GM12878 (cell line): Measurements from ENCODE around the gene CDH16. TPM values are rescaled to one million over a fixed set of nuclear protein-coding genes. Genes with fewer than 3 reads are reported as not detected.
A peak's percentile ranks its signal among the peaks of the same experiment; 100 is the strongest.

Experiments
- ATAC-seq: fragments of 200-7000 bp; cut with Tn5 transposase; 3 replicates; pipeline ENCODE4 v1.9.1; 2020; ENCODE audit warnings: mild to moderate bottlenecking, moderate library complexity
- BruUV-seq: library from RNA; stranded (reverse); fragments of 400-500 nt; replicated peaks from 2 replicates; lab custom pipeline; 2021; lab: Mats Ljungman, UMichigan
- CTCF ChIA-PET: fragments of 300-600 bp; sonication (Branson Sonifier 250); formaldehyde crosslinking; extraction: SDS; loops from one replicate; lab custom pipeline; 2021; ENCODE audit warnings: inconsistent platforms; lab: Yijun Ruan, JAX
- POLR2A ChIA-PET: fragments of 350-600 bp; formaldehyde crosslinking; extraction: SDS; loops from one replicate; lab custom pipeline; 2021; ENCODE audit warnings: inconsistent platforms; lab: Charles Lee
- RAD21 ChIA-PET: fragments of 300-600 bp; sonication (Branson Sonifier 250); formaldehyde crosslinking; loops from one replicate; lab custom pipeline; 2023; ENCODE audit warnings: antibody characterized with exemption; ENCODE audit not compliant: unreplicated experiment; lab: Charles Lee
- SMC1A ChIA-PET: fragments of 300-600 bp; sonication (Branson Sonifier 250); formaldehyde crosslinking; loops from one replicate; lab custom pipeline; 2023; ENCODE audit not compliant: unreplicated experiment, uncharacterized antibody; lab: Charles Lee
- DNase-seq: peaks from one replicate; pipeline ENCODE4 v3.0.0-alpha.2; 2011; ENCODE audit warnings: low read depth, low spot score
- FAIRE-seq: peaks from 3 replicates; lab custom pipeline; 2011; peaks lifted over from hg19 to GRCh38; lab: Jason Lieb, UNC
- H2AFZ ChIP-seq: 2 replicates; pipeline ENCODE4 v1.6.0; 2011; ENCODE audit warnings: low read depth, low read length, control low read depth; ENCODE audit not compliant: control insufficient read depth
- H3K27ac ChIP-seq: 2 replicates; pipeline ENCODE4 v1.5.1; 2011; ENCODE audit warnings: control low read depth; ENCODE audit not compliant: control insufficient read depth, insufficient read depth
- H3K27me3 ChIP-seq, 2 experiments: replicated peaks in 1 of 2; 2 replicates each; pipeline versions ENCODE4 v1.6.0 to v1.6.1; 2011; ENCODE audit warnings: low read length in 1 of 2; ENCODE audit not compliant: control insufficient read depth in 2 of 2, insufficient read depth in 2 of 2
- H3K36me3 ChIP-seq, 2 experiments: 2 replicates each; pipeline ENCODE4 v1.5.1; 2011; ENCODE audit warnings: low read length in 1 of 2; ENCODE audit not compliant: control insufficient read depth in 2 of 2, insufficient read depth in 2 of 2
- H3K4me1 ChIP-seq: 2 replicates; pipeline ENCODE4 v1.6.1; 2011; ENCODE audit warnings: mild to moderate bottlenecking, low read length, moderate library complexity, mixed read lengths; ENCODE audit not compliant: control insufficient read depth, insufficient read depth
- H3K4me2 ChIP-seq: 2 replicates; pipeline ENCODE4 v1.6.0; 2011; ENCODE audit warnings: control low read depth; ENCODE audit not compliant: control insufficient read depth, insufficient read depth
- H3K4me3 ChIP-seq: fragments of 200-600 bp; sonication (generic); 2 replicates; pipeline ENCODE4 v1.5.1; 2016
- H3K79me2 ChIP-seq: 2 replicates; pipeline ENCODE4 v1.6.0; 2011; ENCODE audit warnings: low read length; ENCODE audit not compliant: control insufficient read depth, insufficient read depth
- H3K9ac ChIP-seq: 2 replicates; pipeline ENCODE4 v1.8.0; 2011; ENCODE audit warnings: low read length, control low read depth, mixed read lengths; ENCODE audit not compliant: control insufficient read depth, insufficient read depth
- H3K9me3 ChIP-seq: replicated peaks from 3 replicates; pipeline ENCODE4 v1.5.1; 2011; ENCODE audit warnings: mild to moderate bottlenecking, low read length; ENCODE audit not compliant: control insufficient read depth, insufficient read depth
- H4K20me1 ChIP-seq: 2 replicates; pipeline ENCODE4 v1.6.0; 2011; ENCODE audit not compliant: control insufficient read depth, insufficient read depth
- BHLHE40 ChIP-seq, 2 experiments: fragments of 450-650 bp in 1 of 2; IDR thresholded peaks; 2 replicates each; pipeline ENCODE4 v1.6.1; 2011 to 2017; ENCODE audit warnings: low read depth in 2 of 2, borderline replicate concordance in 1 of 2, improper control_type of control experiment in 1 of 2, low read length in 1 of 2, mild to moderate bottlenecking in 1 of 2
- CREB1 ChIP-seq: IDR thresholded peaks from 2 replicates; pipeline ENCODE4 v1.6.1; 2012; ENCODE audit warnings: low read depth, mild to moderate bottlenecking, inconsistent platforms
- EGR1 ChIP-seq, 2 experiments: IDR thresholded peaks; 1 replicate in 1 of 2; 2 replicates in 1 of 2; pipeline ENCODE4 v1.6.1; 2011 to 2012; ENCODE audit warnings: low read depth in 2 of 2, low read length in 2 of 2, borderline replicate concordance in 1 of 2, mild to moderate bottlenecking in 1 of 2, moderate library complexity in 1 of 2
- MAX ChIP-seq: IDR thresholded peaks from 2 replicates; pipeline ENCODE4 v1.6.1; 2012; ENCODE audit warnings: low read depth, low read length, improper control_type of control experiment
- NR2C2 ChIP-seq: IDR thresholded peaks from 2 replicates; pipeline ENCODE4 v1.6.1; 2011; ENCODE audit warnings: borderline replicate concordance, low read depth; ENCODE audit not compliant: control insufficient read depth, insufficient read length
- RAD51 ChIP-seq: fragments of 450-650 bp; IDR thresholded peaks from 2 replicates; pipeline ENCODE4 v1.6.1; 2016; ENCODE audit warnings: moderate library complexity, mild to moderate bottlenecking, inconsistent platforms
- SIN3A ChIP-seq: IDR thresholded peaks from 2 replicates; pipeline ENCODE4 v1.6.1; 2012; ENCODE audit warnings: low read depth, low read length, improper control_type of control experiment
- WGBS: methylation state at CpG from one replicate; pipeline ENCODE4 v1.1.6; 2016; ENCODE audit warnings: low lambda C conversion rate; ENCODE audit not compliant: insufficient replicate concordance, insufficient coverage; ENCODE audit errors: missing lambda C conversion rate; 5-methylcytosine and 5-hydroxymethylcytosine counted together
- in situ Hi-C: fragments of 300-500 bp; cut with MboI; formaldehyde crosslinking; loops from 9 replicates; pipeline ENCODE4 v1.14.3; 2018; ENCODE audit warnings: mixed read lengths
- intact Hi-C: fragments of 100-400 bp; cut with micrococcal nuclease; formaldehyde crosslinking; loops from one replicate; pipeline ENCODE4 v1.14.2; 2022; ENCODE audit not compliant: unreplicated experiment
- polyA plus RNA-seq, 11 experiments: library from polyadenylated mRNA; depleted of rRNA in 4 of 11; unstranded in 6 of 11; stranded (reverse) in 5 of 11; fragments of >200 nt; fragmentation: Nextera tagmentation in 4 of 11; fragmentation: Illumina TruSeq in 1 of 11; extraction: Ambion mirVana in 4 of 11; extraction: Trizol in 1 of 11; gene quantifications; 1 replicate in 1 of 11; 2 replicates in 10 of 11; pipeline versions ENCODE4 v1.2.1 to v1.2.3, GENCODE V29; 2011 to 2016; ENCODE audit warnings: inconsistent platforms in 2 of 11, missing spikeins in 2 of 11, low read depth in 1 of 11
- total RNA-seq, 4 experiments: library from RNA; depleted of rRNA in 3 of 4; stranded (reverse); fragments of >200 nt in 3 of 4; fragmentation: Illumina TruSeq in 1 of 4; extraction: Trizol in 1 of 4; gene quantifications; 2 replicates each; pipeline versions ENCODE4 v1.2.1 to v1.2.3, GENCODE V29; 2013 to 2021
- TF ChIP-seq, protein P1 (sequence below): fragments of 450-650 bp; formaldehyde crosslinking; IDR thresholded peaks from 2 replicates; pipeline ENCODE4 v1.5.0; 2022; ENCODE audit warnings: mild to moderate bottlenecking, missing genetic modification characterization

The CDH16 gene
- total and polyA plus RNA-seq, 10 of the 15 experiments (the other 5 are each of a cell fraction or from before 2014, with no cell fraction given) = 0.05 TPM; not detected in 9

DNA sequence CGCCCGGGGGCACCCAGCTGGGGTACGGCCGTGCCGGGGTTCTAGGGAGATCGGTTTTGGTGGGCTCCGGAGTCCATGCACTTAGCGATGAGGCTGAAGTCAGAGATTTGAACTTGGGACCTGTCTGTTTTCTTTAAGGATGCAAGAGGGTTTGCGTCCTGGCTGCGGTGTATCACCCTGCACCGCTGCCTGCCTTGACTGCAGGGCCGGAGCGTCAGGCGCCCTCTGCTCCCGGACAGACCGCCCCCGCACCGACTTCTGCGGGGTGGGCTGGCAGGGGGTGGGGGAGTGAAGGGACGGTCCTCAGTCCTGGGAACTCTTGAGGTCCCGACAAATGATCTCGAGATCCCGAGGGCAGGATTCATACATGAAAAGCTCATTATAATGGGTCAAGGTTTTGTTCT is 37.7 kb downstream of the CDH16 start:
- RAD21 ChIA-PET = interaction anchor here (0.6 to 2.5 kb wide), 12 partner anchors 8 to 286 kb away, joined by 3 to 12 read pairs (median 3); partner anchors contain the start of gene NAE1
- no TSS peak for BruUV-seq
- WGBS = 1% methylated on average over 19 of the region's 23 CpGs

DNA sequence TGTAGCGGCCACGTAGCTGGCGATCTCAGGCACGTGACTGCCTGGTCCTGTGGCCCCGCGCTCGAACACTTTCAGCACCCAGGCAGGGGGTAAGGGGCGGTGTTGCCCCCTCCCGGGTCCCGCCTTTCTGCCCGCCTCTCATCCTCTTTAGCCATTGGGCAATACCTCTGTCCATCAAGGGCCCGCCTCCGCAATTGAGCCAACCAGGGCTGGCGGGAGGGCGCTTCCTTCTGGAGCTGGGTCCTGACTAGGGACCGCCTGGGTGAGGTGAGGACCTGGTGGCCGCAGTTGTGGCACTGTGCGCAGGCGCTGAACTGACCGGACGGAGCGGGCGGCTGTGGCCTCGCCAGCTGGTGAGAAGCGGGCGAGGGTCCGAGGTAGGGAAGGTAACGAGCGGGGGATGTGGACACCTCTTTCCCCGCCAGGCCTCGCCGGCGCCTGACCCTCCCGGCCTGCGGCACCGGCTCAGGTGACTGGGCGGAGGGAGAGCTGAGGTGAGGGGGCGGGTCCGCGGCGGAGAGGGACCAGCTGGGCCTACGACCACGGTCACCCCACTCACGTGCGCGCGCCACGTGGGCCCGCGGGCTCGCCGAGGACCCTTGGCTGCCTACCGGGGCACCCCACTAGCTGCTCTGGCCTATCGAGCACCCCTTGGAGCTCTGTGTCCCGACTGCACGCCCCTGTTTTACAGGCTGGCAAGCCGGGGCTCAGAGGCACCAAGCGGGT is 38.2 kb downstream of the CDH16 start, which contains the start of gene PDP2:
Gene PDP2, plus strand, starts transcription at position 228 of the 726 bp plus-strand sequence. CDS start 3,770 bp downstream, outside the sequence.
- Histone ChIP-seq H3K27me3 (no peaks in the 10 kb centered on the region), H3K4me3 (peak within 1 kb of the TSS; percentile 74), H2AFZ (peak within 1 kb of the TSS; percentile 99), H3K27ac (peak within 1 kb of the TSS; percentile 63), H3K79me2 (peaks cover 11% of the 10 kb centered on the region), H3K4me1 (peaks cover 16% of the 10 kb centered on the region), H3K9me3 (no peaks in the 10 kb centered on the region), H3K36me3 (peaks cover 0 to 4% of the 10 kb centered on the region in 2 experiments; a peak in 3 of 4 replicates), H3K9ac (peak within 1 kb of the TSS; percentile 80), H4K20me1 (no peaks in the 10 kb centered on the region), H3K4me2 (peak within 1 kb of the TSS; percentile 99)
- FAIRE-seq (no peak), DNase-seq (peak; percentile 80), ATAC-seq (peak; percentile 98)
- TSS peak; percentile 58 for BruUV-seq
- intact Hi-C loops (no loop called here), in situ Hi-C loops (no loop called here)
- ChIA-PET POLR2A (interaction anchor here (0.9 to 1.5 kb wide), 4 partner anchors 12 to 138 kb away, joined by 3 to 6 read pairs (median 4); partner anchors contain the start of gene NAE1), CTCF (interaction anchor here (0.6 to 4.1 kb wide), 12 partner anchors 10 to 157 kb away, joined by 3 to 25 read pairs (median 4); partner anchors contain the start of gene NAE1), SMC1A (interaction anchor here (0.7 to 2.3 kb wide), 6 partner anchors 12 to 277 kb away, joined by 3 to 8 read pairs (median 4); partner anchors contain the start of gene NAE1), RAD21 (interaction anchor here (0.6 to 2.5 kb wide), 10 partner anchors 10 to 286 kb away, joined by 3 to 11 read pairs (median 3); partner anchors contain the start of gene NAE1)
- WGBS = 1% methylated on average over 50 of the region's 58 CpGs
- TF ChIP-seq RAD51 (peak; percentile 84), BHLHE40 (IDR thresholded peaks at IDR 0.05; ENCODE audit: borderline replicate concordance in 1 of 2, low read depth in 2 of 2, low read length in 1 of 2) (peak; percentile 94 to 98), SIN3A (peak; percentile 88), NR2C2 (no peak), CREB1 (peak; percentile 38; the same call in 1 of the 2 replicates)
- TF ChIP-seq, protein P1, sequence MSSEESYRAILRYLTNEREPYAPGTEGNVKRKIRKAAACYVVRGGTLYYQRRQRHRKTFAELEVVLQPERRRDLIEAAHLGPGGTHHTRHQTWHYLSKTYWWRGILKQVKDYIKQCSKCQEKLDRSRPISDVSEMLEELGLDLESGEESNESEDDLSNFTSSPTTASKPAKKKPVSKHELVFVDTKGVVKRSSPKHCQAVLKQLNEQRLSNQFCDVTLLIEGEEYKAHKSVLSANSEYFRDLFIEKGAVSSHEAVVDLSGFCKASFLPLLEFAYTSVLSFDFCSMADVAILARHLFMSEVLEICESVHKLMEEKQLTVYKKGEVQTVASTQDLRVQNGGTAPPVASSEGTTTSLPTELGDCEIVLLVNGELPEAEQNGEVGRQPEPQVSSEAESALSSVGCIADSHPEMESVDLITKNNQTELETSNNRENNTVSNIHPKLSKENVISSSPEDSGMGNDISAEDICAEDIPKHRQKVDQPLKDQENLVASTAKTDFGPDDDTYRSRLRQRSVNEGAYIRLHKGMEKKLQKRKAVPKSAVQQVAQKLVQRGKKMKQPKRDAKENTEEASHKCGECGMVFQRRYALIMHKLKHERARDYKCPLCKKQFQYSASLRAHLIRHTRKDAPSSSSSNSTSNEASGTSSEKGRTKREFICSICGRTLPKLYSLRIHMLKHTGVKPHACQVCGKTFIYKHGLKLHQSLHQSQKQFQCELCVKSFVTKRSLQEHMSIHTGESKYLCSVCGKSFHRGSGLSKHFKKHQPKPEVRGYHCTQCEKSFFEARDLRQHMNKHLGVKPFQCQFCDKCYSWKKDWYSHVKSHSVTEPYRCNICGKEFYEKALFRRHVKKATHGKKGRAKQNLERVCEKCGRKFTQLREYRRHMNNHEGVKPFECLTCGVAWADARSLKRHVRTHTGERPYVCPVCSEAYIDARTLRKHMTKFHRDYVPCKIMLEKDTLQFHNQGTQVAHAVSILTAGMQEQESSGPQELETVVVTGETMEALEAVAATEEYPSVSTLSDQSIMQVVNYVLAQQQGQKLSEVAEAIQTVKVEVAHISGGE (CRISPR knock-in tag) = no peak

More for the DNA sequence above, 37.7 kb downstream of the CDH16 start:
- peak overlapping the region; percentile 99 for H3K4me2 ChIP-seq
- H3K27ac ChIP-seq = peak overlapping the region; percentile 63; the same call in 1 of the 2 replicates
- POLR2A ChIA-PET = interaction anchor here (0.9 to 1.5 kb wide), 4 partner anchors 11 to 139 kb away, joined by 3 to 6 read pairs (median 4); partner anchors contain the start of gene NAE1
- no peak for FAIRE-seq
- H3K4me1 ChIP-seq = peaks cover 16% of the 10 kb centered on the region
- peak overlapping the region; percentile 80 for H3K9ac ChIP-seq
- peak overlapping the region; percentile 74 for H3K4me3 ChIP-seq
- TF ChIP-seq MAX (no peak), EGR1 (IDR thresholded peaks at IDR 0.05; ENCODE audit: borderline replicate concordance in 1 of 2, low read depth in 2 of 2, low read length in 2 of 2) (peak in 1 of 2 experiments; percentile 73; a peak in 2 of 3 replicates)
- TF ChIP-seq, all 136 proteins: peak for 1
- Histone ChIP-seq H3K36me3 (peaks cover 0 to 5% of the 10 kb centered on the region in 2 experiments; a peak in 3 of 4 replicates), H3K9me3 (no peaks in the 10 kb centered on the region), H3K79me2 (peaks cover 11% of the 10 kb centered on the region), H4K20me1 (no peaks in the 10 kb centered on the region), H2AFZ (peak overlapping the region; percentile 99), H3K27me3 (no peaks in the 10 kb centered on the region)
- in situ Hi-C loops = no loop called here
- CTCF ChIA-PET = interaction anchor here (0.7 to 4.1 kb wide), 12 partner anchors 8 to 292 kb away, joined by 3 to 25 read pairs (median 4); partner anchors contain the start of gene NAE1
- DNase-seq = no peak
- ATAC-seq = peak; percentile 30
- SMC1A ChIA-PET = interaction anchor here (0.6 to 2.3 kb wide), 8 partner anchors 9 to 230 kb away, joined by 3 to 8 read pairs (median 4); partner anchors contain the start of gene NAE1
- intact Hi-C loops = no loop called here
